H1 (cell line): ENCODE measurements around the gene TPSAB1.

Source experiments
- CHD2 ChIP-seq: IDR thresholded peaks from 2 replicates; pipeline ENCODE4 v1.6.1; 2012; ENCODE audit warnings: low read length, improper control_type of control experiment
- POLR2A ChIP-seq, 2 experiments: IDR thresholded peaks; 1 replicate in 1 of 2; 2 replicates in 1 of 2; pipeline ENCODE4 v1.6.1; 2011; ENCODE audit warnings: low read depth in 2 of 2, low read length in 2 of 2, mild to moderate bottlenecking in 2 of 2; ENCODE audit errors: control extremely low read depth in 1 of 2
- RFX5 ChIP-seq: IDR thresholded peaks from 2 replicates; pipeline ENCODE4 v1.6.1; 2011; ENCODE audit warnings: low read depth, low read length, improper control_type of control experiment, borderline replicate concordance
- SP1 ChIP-seq: IDR thresholded peaks from 2 replicates; pipeline ENCODE4 v1.6.1; 2011; ENCODE audit warnings: low read depth, low read length
- TF ChIP-seq, protein P1 (sequence below), 3 experiments: IDR thresholded peaks; 1 replicate in 2 of 3; 2 replicates in 1 of 3; pipeline versions ENCODE4 v1.5.1 to v1.6.1; 2011; ENCODE audit warnings: low read length in 3 of 3, mild to moderate bottlenecking in 3 of 3, inconsistent platforms in 2 of 3, low read depth in 1 of 3, moderate library complexity in 1 of 3; ENCODE audit not compliant: insufficient read depth in 1 of 3; ENCODE audit errors: control extremely low read depth in 1 of 3
- TF ChIP-seq, protein P2 (sequence below): IDR thresholded peaks from 2 replicates; pipeline ENCODE4 v1.6.1; 2012; ENCODE audit warnings: low read length, inconsistent platforms

DNA sequence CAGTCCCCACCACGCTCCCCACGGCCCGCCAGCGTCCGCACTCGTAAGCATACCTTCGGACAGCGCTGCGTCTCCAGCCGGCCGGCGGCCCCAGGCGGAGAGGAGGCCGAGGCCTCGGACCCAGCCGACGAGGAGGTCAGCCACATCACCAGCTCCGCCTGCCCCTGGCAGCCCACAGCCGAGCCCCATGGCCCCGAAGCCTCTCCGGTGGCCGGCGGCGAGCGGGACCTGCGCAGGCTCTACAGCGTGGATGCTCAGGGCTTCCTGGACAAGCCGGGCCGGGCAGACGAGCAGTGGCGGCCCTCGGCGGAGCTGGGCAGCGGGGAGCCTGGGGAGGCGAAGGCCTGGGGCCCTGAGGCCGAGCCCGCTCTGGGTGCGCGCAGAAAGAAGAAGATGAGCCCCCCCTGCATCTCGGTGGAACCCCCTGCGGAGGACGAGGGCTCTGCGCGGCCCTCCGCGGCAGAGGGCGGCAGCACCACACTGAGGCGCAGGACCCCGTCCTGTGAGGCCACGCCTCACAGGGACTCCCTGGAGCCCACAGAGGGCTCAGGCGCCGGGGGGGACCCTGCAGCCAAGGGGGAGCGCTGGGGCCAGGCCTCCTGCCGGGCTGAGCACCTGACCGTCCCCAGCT lies 20.3 kb upstream of the TPSAB1 start:
- TF ChIP-seq CHD2 (no peak), RFX5 (no peak), SP1 (no peak), POLR2A (IDR thresholded peaks at IDR 0.05; ENCODE audit: control extremely low read depth in 1 of 2, low read depth in 2 of 2, low read length in 2 of 2) (no peak)
- TF ChIP-seq, protein P1, sequence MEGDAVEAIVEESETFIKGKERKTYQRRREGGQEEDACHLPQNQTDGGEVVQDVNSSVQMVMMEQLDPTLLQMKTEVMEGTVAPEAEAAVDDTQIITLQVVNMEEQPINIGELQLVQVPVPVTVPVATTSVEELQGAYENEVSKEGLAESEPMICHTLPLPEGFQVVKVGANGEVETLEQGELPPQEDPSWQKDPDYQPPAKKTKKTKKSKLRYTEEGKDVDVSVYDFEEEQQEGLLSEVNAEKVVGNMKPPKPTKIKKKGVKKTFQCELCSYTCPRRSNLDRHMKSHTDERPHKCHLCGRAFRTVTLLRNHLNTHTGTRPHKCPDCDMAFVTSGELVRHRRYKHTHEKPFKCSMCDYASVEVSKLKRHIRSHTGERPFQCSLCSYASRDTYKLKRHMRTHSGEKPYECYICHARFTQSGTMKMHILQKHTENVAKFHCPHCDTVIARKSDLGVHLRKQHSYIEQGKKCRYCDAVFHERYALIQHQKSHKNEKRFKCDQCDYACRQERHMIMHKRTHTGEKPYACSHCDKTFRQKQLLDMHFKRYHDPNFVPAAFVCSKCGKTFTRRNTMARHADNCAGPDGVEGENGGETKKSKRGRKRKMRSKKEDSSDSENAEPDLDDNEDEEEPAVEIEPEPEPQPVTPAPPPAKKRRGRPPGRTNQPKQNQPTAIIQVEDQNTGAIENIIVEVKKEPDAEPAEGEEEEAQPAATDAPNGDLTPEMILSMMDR (IDR thresholded peaks at IDR 0.05; ENCODE audit: control extremely low read depth in 1 of 3, insufficient read depth in 1 of 3, low read depth in 1 of 3, low read length in 3 of 3), result no peak
- TF ChIP-seq, protein P2, sequence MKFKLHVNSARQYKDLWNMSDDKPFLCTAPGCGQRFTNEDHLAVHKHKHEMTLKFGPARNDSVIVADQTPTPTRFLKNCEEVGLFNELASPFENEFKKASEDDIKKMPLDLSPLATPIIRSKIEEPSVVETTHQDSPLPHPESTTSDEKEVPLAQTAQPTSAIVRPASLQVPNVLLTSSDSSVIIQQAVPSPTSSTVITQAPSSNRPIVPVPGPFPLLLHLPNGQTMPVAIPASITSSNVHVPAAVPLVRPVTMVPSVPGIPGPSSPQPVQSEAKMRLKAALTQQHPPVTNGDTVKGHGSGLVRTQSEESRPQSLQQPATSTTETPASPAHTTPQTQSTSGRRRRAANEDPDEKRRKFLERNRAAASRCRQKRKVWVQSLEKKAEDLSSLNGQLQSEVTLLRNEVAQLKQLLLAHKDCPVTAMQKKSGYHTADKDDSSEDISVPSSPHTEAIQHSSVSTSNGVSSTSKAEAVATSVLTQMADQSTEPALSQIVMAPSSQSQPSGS, result no peak
